ENCODE measurements around the gene RNMT.
"Not testable (repeated sequence)": the region's sequence is repeated elsewhere in the genome, so short reads cannot be mapped to it uniquely, and the experiment has no call there.

DNA sequence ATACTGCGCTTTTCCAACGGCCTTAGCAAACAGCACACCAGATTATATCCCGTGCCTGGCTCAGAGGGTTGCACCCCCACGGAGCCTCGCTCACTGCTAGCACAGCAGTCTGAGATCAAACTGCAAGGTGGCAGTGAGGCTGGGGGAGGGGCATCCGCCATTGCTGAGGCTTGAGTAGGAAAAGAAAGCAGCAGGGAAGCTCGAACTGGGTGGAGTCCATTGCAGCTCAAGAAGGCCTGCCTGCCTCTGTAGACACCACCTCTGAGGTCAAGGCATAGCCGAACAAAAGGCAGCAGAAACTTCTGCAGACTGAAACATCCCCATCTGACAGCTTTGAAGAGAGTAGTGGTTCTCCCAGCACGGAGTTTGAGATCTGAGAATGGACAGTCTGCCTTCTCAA lies 36.4 kb upstream of the RNMT start:
- not testable (repeated sequence) for TF ChIP-seq POLR2A (IDR thresholded peaks at IDR 0.05)
- TF ChIP-seq, protein P1, sequence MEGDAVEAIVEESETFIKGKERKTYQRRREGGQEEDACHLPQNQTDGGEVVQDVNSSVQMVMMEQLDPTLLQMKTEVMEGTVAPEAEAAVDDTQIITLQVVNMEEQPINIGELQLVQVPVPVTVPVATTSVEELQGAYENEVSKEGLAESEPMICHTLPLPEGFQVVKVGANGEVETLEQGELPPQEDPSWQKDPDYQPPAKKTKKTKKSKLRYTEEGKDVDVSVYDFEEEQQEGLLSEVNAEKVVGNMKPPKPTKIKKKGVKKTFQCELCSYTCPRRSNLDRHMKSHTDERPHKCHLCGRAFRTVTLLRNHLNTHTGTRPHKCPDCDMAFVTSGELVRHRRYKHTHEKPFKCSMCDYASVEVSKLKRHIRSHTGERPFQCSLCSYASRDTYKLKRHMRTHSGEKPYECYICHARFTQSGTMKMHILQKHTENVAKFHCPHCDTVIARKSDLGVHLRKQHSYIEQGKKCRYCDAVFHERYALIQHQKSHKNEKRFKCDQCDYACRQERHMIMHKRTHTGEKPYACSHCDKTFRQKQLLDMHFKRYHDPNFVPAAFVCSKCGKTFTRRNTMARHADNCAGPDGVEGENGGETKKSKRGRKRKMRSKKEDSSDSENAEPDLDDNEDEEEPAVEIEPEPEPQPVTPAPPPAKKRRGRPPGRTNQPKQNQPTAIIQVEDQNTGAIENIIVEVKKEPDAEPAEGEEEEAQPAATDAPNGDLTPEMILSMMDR (IDR thresholded peaks at IDR 0.05), result not testable (repeated sequence)
